Measurements from ENCODE around the gene PRKG1.

PRKG1 gene

GRCh38 chr10:51057925-51058324 is 16.4 kb upstream of the PRKG1 start:
- Histone ChIP-seq H3K9me3 (ENCODE audit: insufficient read depth, low read length, severe bottlenecking) (no peaks in the 10 kb centered on the region), H3K79me2 (ENCODE audit: insufficient read depth, low read length) (no peaks in the 10 kb centered on the region), H3K9ac (ENCODE audit: low read depth, low read length) (no peak overlapping the region), H3K27me3 (ENCODE audit: insufficient read depth, low read length, poor library complexity) (no peaks in the 10 kb centered on the region), H3K4me1 (ENCODE audit: insufficient read depth, low read length) (no peaks in the 10 kb centered on the region), H3K4me3 (ENCODE audit: low read depth in 1 of 2, low read length in 2 of 2) (no peak overlapping the region), H3K27ac (ENCODE audit: low read length) (no peak overlapping the region), H2AFZ (ENCODE audit: low read depth, low read length) (no peak overlapping the region), H3K4me2 (ENCODE audit: insufficient read depth, low read length) (no peak overlapping the region), H4K20me1 (ENCODE audit: insufficient read depth, low read length) (no peaks in the 10 kb centered on the region), H3K36me3 (ENCODE audit: insufficient read depth, low read length) (no peaks in the 10 kb centered on the region)
- ATAC-seq (ENCODE audit: insufficient read depth, low read depth) (no peak), DNase-seq (no peak)
- TF ChIP-seq EZH2 (IDR thresholded peaks at IDR 0.05; ENCODE audit: borderline replicate concordance, low read depth, low read length, severe bottlenecking): no peak
- TF ChIP-seq, protein P1, sequence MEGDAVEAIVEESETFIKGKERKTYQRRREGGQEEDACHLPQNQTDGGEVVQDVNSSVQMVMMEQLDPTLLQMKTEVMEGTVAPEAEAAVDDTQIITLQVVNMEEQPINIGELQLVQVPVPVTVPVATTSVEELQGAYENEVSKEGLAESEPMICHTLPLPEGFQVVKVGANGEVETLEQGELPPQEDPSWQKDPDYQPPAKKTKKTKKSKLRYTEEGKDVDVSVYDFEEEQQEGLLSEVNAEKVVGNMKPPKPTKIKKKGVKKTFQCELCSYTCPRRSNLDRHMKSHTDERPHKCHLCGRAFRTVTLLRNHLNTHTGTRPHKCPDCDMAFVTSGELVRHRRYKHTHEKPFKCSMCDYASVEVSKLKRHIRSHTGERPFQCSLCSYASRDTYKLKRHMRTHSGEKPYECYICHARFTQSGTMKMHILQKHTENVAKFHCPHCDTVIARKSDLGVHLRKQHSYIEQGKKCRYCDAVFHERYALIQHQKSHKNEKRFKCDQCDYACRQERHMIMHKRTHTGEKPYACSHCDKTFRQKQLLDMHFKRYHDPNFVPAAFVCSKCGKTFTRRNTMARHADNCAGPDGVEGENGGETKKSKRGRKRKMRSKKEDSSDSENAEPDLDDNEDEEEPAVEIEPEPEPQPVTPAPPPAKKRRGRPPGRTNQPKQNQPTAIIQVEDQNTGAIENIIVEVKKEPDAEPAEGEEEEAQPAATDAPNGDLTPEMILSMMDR (IDR thresholded peaks at IDR 0.05; ENCODE audit: borderline replicate concordance, extremely low read depth, low read length, poor library complexity, severe bottlenecking): no peak

DNA sequence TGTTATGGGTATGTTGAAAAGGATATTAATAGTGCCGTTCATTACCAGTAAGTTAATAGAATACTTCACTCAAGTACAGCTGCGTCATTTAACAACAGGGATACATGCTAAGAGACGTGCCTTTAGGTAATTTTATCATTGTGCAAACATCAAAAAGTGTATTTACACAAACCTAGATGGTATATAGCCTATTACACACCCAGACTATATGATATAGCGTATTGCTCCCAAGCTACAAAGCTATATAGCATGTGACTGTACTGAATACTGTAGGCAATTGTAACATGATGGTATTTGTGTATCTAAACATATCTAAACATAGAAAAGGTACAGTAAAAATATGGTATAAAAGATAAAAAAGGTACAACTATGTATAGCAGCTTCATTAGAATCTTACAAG is 11.1 kb upstream of the PRKG1 start:
- Histone ChIP-seq H3K4me2 (ENCODE audit: insufficient read depth, low read length) (no peak overlapping the region), H3K27ac (ENCODE audit: low read length) (no peak overlapping the region), H3K4me3 (ENCODE audit: low read depth in 1 of 2, low read length in 2 of 2) (no peak overlapping the region), H3K4me1 (ENCODE audit: insufficient read depth, low read length) (no peaks in the 10 kb centered on the region), H4K20me1 (ENCODE audit: insufficient read depth, low read length) (no peaks in the 10 kb centered on the region), H3K9ac (ENCODE audit: low read depth, low read length) (no peak overlapping the region), H3K9me3 (ENCODE audit: insufficient read depth, low read length, severe bottlenecking) (no peaks in the 10 kb centered on the region), H3K27me3 (ENCODE audit: insufficient read depth, low read length, poor library complexity) (no peaks in the 10 kb centered on the region), H2AFZ (ENCODE audit: low read depth, low read length) (no peak overlapping the region), H3K36me3 (ENCODE audit: insufficient read depth, low read length) (no peaks in the 10 kb centered on the region), H3K79me2 (ENCODE audit: insufficient read depth, low read length) (no peaks in the 10 kb centered on the region)
- no peak for TF ChIP-seq EZH2 (IDR thresholded peaks at IDR 0.05; ENCODE audit: borderline replicate concordance, low read depth, low read length, severe bottlenecking)
- TF ChIP-seq, protein P1 (IDR thresholded peaks at IDR 0.05; ENCODE audit: borderline replicate concordance, extremely low read depth, low read length, poor library complexity, severe bottlenecking): no peak
- DNase-seq (no peak), ATAC-seq (ENCODE audit: insufficient read depth, low read depth) (no peak)

DNA sequence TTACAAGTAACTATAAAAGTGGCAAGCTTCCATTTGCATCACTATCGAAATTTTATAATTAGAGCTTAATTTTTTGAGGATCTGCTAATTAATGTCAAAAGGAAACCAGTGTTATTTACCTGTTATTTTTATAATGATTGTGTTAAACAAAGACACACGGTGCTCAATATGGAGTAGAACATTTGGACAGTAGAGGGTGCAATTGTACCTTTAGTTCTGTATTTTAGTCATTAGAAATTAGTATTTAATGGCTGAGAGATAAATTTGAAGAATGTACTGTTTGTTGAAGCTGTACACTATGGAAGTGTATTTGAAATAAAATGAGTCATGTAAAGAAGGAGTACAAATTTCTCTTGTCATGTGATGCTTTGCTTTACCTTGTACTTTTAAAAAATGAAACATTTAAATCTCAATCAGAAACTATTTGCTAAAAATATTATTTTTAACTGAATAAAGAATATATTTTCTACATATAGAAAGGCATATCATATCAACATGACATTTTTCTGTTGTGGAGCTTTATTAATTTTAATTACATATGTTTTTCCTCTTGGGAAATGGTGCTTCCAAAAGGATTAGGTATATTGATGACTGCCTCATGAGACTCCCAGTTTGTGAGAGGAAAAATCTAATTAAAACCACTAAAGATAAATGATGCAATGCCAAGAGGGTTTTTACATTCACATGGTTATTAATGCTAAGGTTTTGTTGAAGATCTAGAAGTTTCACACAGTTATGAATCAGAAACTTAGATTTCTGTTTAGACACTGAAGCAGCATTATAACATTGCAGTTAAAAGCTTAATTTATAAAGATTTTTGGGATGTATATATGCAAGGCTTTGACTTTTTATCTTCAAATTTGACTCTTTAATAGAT is 10.4 kb upstream of the PRKG1 start:
- no peak for TF ChIP-seq EZH2 (IDR thresholded peaks at IDR 0.05; ENCODE audit: borderline replicate concordance, low read depth, low read length, severe bottlenecking)
- TF ChIP-seq, protein P1 (IDR thresholded peaks at IDR 0.05; ENCODE audit: borderline replicate concordance, extremely low read depth, low read length, poor library complexity, severe bottlenecking): peak; percentile 49
- Histone ChIP-seq H3K9me3 (ENCODE audit: insufficient read depth, low read length, severe bottlenecking) (no peaks in the 10 kb centered on the region), H3K27me3 (ENCODE audit: insufficient read depth, low read length, poor library complexity) (no peaks in the 10 kb centered on the region), H3K36me3 (ENCODE audit: insufficient read depth, low read length) (no peaks in the 10 kb centered on the region), H2AFZ (ENCODE audit: low read depth, low read length) (no peak overlapping the region), H3K4me3 (ENCODE audit: low read depth in 1 of 2, low read length in 2 of 2) (no peak overlapping the region), H3K4me2 (ENCODE audit: insufficient read depth, low read length) (no peak overlapping the region), H3K9ac (ENCODE audit: low read depth, low read length) (no peak overlapping the region), H4K20me1 (ENCODE audit: insufficient read depth, low read length) (no peaks in the 10 kb centered on the region), H3K27ac (ENCODE audit: low read length) (no peak overlapping the region), H3K79me2 (ENCODE audit: insufficient read depth, low read length) (no peaks in the 10 kb centered on the region), H3K4me1 (ENCODE audit: insufficient read depth, low read length) (no peaks in the 10 kb centered on the region)
- ATAC-seq (ENCODE audit: insufficient read depth, low read depth) (no peak), DNase-seq (no peak)
